MCF 10A (cell line): Measurements from ENCODE around the gene KCNK7. TPM values are rescaled to one million over a fixed set of nuclear protein-coding genes. Genes with fewer than 3 reads are reported as not detected.
A peak's percentile ranks its signal among the peaks of the same experiment; 100 is the strongest.

ENCODE experiments used
- BruUV-seq: library from RNA; stranded (reverse); fragments of 400-500 nt; replicated peaks from 2 replicates; lab custom pipeline; 2021; lab: Mats Ljungman, UMichigan
- CTCF ChIA-PET: fragments of 300-600 bp; sonication (Branson Sonifier 250); formaldehyde crosslinking; extraction: SDS; loops from one replicate; lab custom pipeline; 2021; ENCODE audit warnings: antibody characterized with exemption, inconsistent platforms; lab: Yijun Ruan, JAX
- POLR2A ChIA-PET: fragments of 300-600, 350-650 bp; sonication (Branson Sonifier 250); formaldehyde crosslinking; extraction: SDS; loops from one replicate; lab custom pipeline; 2020; ENCODE audit warnings: antibody characterized with exemption, inconsistent platforms; lab: Yijun Ruan, JAX
- DNase-seq: peaks from one replicate; pipeline ENCODE4 v3.0.0-alpha.2; 2018; ENCODE audit not compliant: unreplicated experiment
- H3K27ac Mint-ChIP-seq: one replicate; pipeline ENCODE4 v1.8.0; 2022; ENCODE audit warnings: mild to moderate bottlenecking, low read depth, mixed read lengths; ENCODE audit not compliant: unreplicated experiment
- H3K27me3 Mint-ChIP-seq: one replicate; pipeline ENCODE4 v1.8.0; 2022; ENCODE audit warnings: mixed read lengths; ENCODE audit not compliant: insufficient read depth, unreplicated experiment
- H3K36me3 Mint-ChIP-seq: one replicate; pipeline ENCODE4 v1.8.0; 2022; ENCODE audit warnings: mild to moderate bottlenecking, moderate library complexity, mixed read lengths; ENCODE audit not compliant: insufficient read depth, unreplicated experiment
- H3K4me1 Mint-ChIP-seq: one replicate; pipeline ENCODE4 v1.8.0; 2022; ENCODE audit warnings: mixed read lengths; ENCODE audit not compliant: insufficient read depth, unreplicated experiment
- H3K4me3 Mint-ChIP-seq: one replicate; pipeline ENCODE4 v1.8.0; 2022; ENCODE audit warnings: mild to moderate bottlenecking, moderate library complexity, mixed read lengths; ENCODE audit not compliant: unreplicated experiment
- H3K9me3 Mint-ChIP-seq: one replicate; pipeline ENCODE4 v1.8.0; 2022; ENCODE audit warnings: mixed read lengths; ENCODE audit not compliant: unreplicated experiment
- CTCF ChIP-seq: fragments of 200-600 bp; IDR thresholded peaks from one replicate; pipeline ENCODE4 v1.8.0; 2022; ENCODE audit warnings: antibody characterized with exemption, mild to moderate bottlenecking; ENCODE audit not compliant: unreplicated experiment
- intact Hi-C: fragments of 100-400 bp; cut with micrococcal nuclease; formaldehyde crosslinking; loops from 2 replicates; pipeline ENCODE4 v1.14.1; 2022
- total RNA-seq: library from RNA; stranded (reverse); gene quantifications from 2 replicates; pipeline ENCODE4 v1.2.3, GENCODE V29; 2022

The KCNK7 gene
- total RNA-seq, 1 experiment from 2014 or later: not detected

GRCh38 chr11:65563601-65564000 lies 32.0 kb downstream of the KCNK7 start:
- no peaks in the 10 kb centered on the region for H3K9me3 Mint-ChIP-seq
- no peak overlapping the region for H3K4me3 Mint-ChIP-seq
- no peaks in the 10 kb centered on the region for H3K27me3 Mint-ChIP-seq
- CTCF ChIA-PET: interaction anchor here (5.5 kb wide), 1 partner anchor 9 kb away, joined by 35 read pairs; the partner anchor contains the start of gene FAM89B
- no TSS peak for BruUV-seq
- POLR2A ChIA-PET: no interaction called here
- no peak for TF ChIP-seq CTCF
- no peak for DNase-seq
- no peak overlapping the region for H3K27ac Mint-ChIP-seq
- intact Hi-C loops: no loop called here
- peaks cover 30% of the 10 kb centered on the region for H3K4me1 Mint-ChIP-seq
- H3K36me3 Mint-ChIP-seq: peaks cover 14% of the 10 kb centered on the region

- H3K36me3 Mint-ChIP-seq: peaks cover 7% of the 10 kb centered on the region
- CTCF ChIA-PET: interaction anchor here (1.0 to 5.5 kb wide), 4 partner anchors 10 to 217 kb away, joined by 3 to 35 read pairs (median 10); partner anchors contain the start of gene FAM89B
- no peak for DNase-seq
- TF ChIP-seq CTCF: no peak
- H3K27ac Mint-ChIP-seq: no peak overlapping the region
- BruUV-seq: no TSS peak
- no peaks in the 10 kb centered on the region for H3K9me3 Mint-ChIP-seq
- peaks cover 24% of the 10 kb centered on the region for H3K4me1 Mint-ChIP-seq
- H3K4me3 Mint-ChIP-seq: no peak overlapping the region
- intact Hi-C loops: no loop called here
- POLR2A ChIA-PET: no interaction called here
- no peaks in the 10 kb centered on the region for H3K27me3 Mint-ChIP-seq
Observed at GRCh38 chr11:65562788-65563187, 32.8 kb downstream of the KCNK7 start.

GRCh38 chr11:65562020-65562419 lies 33.6 kb downstream of the KCNK7 start:
- H3K9me3 Mint-ChIP-seq: no peaks in the 10 kb centered on the region
- no peak for TF ChIP-seq CTCF
- ChIA-PET CTCF (interaction anchor here (0.8 to 5.5 kb wide), 6 partner anchors 10 to 218 kb away, joined by 3 to 35 read pairs (median 4); partner anchors contain the start of gene FAM89B), POLR2A (interaction anchor here (0.6 to 3.1 kb wide), 2 partner anchors 10 to 185 kb away, joined by 3 to 11 read pairs; partner anchors contain the start of gene FAM89B)
- H3K27me3 Mint-ChIP-seq: no peaks in the 10 kb centered on the region
- H3K4me3 Mint-ChIP-seq: no peak overlapping the region
- no TSS peak for BruUV-seq
- no peak for DNase-seq
- H3K4me1 Mint-ChIP-seq: peaks cover 28% of the 10 kb centered on the region
- intact Hi-C loops: no loop called here
- peaks cover 7% of the 10 kb centered on the region for H3K36me3 Mint-ChIP-seq
- H3K27ac Mint-ChIP-seq: no peak overlapping the region

- peak; percentile 48 for DNase-seq
- H3K27me3 Mint-ChIP-seq: no peaks in the 10 kb centered on the region
- peak overlapping the region; percentile 59 for H3K27ac Mint-ChIP-seq
- no peak for TF ChIP-seq CTCF
- no peak overlapping the region for H3K4me3 Mint-ChIP-seq
- H3K4me1 Mint-ChIP-seq: peaks cover 38% of the 10 kb centered on the region
- ChIA-PET POLR2A (interaction anchor here (0.7 to 3.2 kb wide), 7 partner anchors 9 to 828 kb away, joined by 3 to 24 read pairs (median 10); partner anchors contain the start of genes EHBP1L1, FAM89B and ZNRD2), CTCF (interaction anchor here (0.6 to 5.5 kb wide), 5 partner anchors 9 to 577 kb away, joined by 4 to 35 read pairs (median 10); partner anchors contain the start of gene FAM89B)
- H3K36me3 Mint-ChIP-seq: no peaks in the 10 kb centered on the region
- no TSS peak for BruUV-seq
- H3K9me3 Mint-ChIP-seq: no peaks in the 10 kb centered on the region
- intact Hi-C loops: no loop called here
Observed at GRCh38 chr11:65560555-65561418, 34.8 kb downstream of the KCNK7 start.
